HG03108 (cell line): ENCODE results near the gene PCDH9.

Experiments used
- ATAC-seq: cut with Tn5 transposase; IDR thresholded peaks from one replicate; pipeline ENCODE4 v1.9.1; 2021; ENCODE audit warnings: moderate library complexity; ENCODE audit not compliant: unreplicated experiment

The PCDH9 gene

DNA sequence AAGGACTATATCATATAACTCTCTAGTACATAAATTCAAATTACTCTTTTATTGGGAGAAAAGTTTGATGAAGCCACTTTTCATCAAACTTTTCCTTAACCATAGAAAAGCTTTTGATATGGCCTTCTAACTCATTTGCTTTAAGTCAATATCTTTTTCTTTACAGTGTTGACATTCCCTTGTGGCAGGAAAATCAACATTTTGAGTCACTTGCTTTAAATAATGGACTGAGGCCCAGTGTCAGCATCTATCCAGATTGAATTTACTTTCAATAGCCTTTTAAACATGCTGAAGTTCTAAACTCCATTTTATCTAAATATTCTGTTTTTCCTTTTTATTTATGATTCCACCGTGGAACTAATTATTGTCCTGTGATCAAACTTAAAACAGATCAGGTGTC lies 62.7 kb downstream of the PCDH9 start:
- ATAC-seq: no peak

DNA sequence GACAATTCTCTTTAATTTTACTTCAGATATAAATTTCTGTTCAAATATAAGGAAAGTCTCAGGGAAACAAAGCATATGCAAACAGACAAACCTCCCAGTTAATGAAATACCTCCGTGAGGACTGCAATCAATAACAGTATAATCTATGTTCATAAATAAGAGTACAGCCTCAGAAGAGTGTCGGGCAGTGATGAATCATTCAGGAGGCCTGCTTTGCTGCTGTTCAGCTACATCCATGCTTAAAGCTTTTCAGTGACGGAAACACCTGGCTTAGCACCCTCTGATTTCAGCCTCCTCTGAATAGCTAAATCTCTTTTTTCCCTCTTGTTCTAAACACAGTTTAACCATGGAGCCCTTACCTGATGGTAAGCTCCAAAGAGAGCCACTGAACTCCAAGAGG lies 69.0 kb downstream of the PCDH9 start:
- ATAC-seq: no peak

DNA sequence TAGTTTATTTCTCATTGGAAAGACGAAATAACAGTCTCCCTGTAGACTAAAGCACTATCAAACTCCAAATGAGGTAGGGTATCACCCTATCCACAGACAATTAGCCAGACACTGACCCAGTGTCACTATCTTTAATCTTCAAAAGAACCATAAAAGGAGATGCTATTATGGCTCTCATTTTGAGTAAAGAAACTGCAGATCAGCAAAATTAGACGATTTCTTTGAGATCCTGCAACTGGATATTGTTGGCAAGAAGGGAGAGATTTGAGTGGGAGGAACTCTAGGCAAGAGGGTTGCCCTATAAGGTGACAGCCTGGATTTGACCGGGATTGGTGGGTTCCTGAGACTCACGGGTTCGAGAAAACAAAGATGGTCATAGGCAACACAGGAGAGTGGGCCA lies 71.2 kb downstream of the PCDH9 start:
- no peak for ATAC-seq

DNA sequence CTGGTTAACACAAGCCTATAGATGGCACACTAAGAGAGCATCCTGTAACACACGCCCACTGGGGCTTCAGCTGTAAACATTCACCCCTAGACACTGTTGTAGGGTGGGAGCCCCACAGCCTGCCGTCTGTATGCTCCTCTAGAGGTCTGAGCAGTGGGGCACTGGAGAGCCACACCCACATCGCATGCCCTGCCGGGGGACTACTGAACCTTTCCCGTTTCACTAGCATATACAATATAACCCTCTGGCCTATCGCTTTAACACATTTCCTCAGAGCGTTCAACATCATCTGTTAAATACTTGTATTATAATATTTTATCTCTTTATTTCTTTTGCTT lies 73.4 kb downstream of the PCDH9 start:
- no peak for ATAC-seq

DNA sequence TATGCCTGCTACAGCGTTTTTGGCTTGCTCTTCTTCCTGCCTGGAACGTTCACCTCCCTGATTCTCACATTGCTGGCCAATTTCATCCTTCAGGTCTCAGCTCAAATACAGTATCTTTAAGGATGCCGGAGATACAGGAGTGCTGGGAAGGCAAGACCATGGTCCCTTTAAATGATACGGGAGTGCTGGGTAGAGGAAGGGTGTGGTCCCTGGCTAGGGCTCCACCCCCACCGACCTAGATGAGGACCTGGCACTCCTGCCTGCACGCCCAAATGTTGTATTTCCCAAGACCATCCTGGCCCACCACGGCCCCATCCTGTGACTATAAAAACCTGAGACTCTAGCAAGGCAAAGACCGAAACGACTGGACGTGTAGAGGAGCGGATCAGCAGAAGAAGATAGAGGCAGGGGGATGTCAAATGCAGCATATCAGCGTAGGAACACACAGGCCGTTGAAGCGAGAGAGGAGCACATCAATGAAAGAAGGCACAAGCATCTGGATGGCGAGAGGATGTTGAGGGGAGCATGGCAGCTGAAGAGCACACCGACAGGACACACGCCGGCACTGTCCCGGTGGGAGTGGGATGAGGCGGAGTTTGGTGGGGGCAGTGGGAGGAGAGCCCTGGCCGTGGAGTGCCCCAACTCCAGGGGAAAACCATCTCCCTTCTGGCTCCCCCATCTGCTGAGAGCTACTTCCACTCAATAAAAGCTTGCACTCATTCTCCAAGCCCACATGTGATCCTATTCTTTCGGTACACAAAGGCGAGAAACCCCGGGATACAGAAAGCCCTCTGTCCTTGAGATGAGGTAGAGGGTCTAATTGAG lies 74.0 kb downstream of the PCDH9 start:
- no peak for ATAC-seq

DNA sequence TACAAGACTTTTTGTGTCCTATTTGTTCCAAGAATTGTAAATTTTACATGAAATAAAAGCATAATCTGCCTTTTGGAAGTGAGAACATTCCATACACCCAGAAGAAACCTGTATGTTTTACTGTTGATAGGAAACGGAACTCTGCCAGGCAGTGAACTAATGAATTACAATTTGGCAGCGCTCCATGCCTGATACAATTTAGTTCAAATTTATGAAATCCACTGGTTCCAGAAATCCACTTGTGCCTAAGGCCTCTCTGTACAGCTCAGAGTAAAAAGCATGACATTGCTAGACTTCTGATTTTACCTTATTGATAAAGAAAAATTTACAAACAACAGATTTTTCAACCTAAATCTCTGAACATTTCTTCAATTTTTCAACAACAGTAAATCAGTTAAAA lies 78.1 kb downstream of the PCDH9 start:
- ATAC-seq: no peak

DNA sequence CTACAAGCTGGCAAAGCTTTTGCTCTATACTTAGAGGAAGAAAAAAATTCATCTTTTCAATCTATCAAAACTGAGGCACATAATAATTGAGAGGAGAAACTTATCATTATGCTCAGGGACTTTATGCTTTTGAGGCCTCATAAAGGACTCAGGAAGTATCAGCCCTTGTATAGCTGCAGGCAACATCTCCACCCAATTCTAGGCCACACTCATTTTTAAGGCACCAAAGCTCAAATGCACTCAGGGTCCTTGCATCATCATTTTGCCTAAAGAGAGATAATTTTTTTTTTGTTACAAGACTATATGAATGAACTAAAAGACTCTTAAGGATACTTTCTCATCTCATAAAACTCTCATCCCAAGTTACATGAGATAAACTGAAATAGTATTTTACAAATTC lies 78.5 kb downstream of the PCDH9 start:
- ATAC-seq: no peak

DNA sequence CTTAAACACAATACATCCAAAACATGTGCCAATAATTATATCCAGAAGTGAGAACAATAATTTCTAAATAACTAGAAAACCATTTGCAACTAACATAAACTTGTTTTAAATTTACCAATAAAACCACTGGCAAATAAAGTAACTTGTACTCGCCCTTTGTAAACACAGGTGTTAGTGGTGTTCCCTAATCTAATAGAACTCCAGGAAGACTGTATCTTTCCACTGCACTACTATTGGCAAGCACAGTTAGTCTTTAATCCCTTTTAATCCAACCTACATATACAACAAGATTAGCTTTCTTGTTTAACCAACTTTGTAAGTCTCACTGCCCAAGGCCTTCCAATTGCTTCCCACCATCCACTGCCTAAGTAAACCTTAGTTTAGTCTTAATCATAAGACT lies 79.5 kb downstream of the PCDH9 start:
- ATAC-seq: no peak

DNA sequence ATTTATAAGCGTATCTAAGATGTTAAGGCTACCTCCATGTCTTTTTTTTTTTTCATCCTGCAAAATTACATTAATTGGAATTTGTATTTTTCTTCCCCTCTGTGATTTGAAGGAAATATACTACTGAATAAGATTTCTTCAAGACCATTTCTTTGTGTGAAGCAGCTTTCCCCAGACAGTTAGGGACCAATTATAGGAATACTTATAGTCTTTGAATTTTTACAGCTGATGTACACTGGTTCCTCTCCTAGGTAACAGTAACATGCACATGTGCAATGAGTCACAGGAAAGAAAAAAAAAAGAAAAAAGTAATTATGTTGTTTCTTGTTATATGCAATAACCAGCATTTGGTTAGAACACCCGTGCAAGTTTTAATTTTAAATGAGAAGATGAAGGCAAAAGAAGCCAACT lies 82.0 kb downstream of the PCDH9 start:
- ATAC-seq: no peak

DNA sequence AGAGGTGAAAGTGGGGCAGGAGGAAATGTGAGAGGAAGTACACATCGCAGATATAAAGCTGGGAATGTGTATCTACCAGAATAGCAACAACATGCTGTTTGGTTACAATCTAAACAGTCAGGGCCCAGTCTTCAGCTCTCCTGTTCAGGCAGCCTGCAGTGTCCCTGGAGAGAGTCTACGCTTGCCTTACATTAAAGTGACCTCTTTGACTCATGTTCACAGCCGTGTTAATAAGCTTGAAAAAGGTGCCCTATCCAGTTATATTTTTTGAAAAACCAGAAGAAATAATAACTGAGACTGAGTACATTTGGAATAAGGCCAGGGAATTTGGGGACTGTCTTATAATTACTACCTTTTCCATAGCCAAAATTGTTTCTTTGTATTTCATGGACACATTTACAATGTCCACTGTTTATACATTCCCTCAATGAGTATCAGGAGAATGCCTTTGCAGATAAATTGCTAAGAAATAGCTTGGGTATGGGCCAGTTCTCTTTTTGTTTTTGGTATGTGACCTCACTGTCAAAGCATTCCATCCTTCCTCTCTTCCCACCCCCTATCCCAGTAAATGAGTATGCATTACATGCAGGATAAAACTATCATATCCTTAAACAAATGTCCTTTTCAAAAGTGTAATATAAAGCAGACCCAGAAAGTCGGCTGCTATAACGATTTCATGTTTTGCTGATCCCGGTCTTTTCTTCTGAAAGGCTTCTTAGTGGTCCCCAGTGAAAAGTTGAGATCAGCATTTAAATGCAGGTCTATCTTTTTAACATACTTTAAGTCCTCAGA lies 82.6 kb downstream of the PCDH9 start:
- no peak for ATAC-seq

DNA sequence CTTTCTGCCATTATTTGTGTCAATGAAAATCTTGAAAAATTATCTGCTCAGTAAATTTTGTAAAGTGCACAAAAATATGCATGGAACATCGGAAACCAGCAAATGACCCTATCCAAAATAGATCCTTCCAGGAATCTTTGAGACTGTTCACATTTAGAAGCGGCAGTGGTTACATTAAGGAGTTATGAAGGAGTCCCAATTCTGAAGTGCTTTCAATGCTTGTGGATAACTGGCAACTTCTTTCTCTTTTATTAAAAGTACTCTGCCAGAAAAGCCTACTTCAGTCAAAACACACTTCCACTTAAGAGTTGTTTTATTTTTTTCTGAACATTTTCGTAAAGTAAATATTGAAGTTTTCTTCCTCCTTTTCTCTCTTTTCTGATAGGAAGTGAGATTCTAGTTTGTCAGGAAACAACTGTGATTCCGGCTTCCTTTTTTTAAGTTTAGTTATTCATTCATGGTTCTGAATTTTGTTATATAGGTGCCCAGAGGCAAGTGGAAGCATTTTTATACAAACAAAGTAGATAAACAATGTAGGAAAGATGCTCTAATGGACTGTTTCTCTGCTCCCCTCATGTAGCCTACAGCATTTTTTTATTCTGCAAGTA lies 83.5 kb downstream of the PCDH9 start:
- ATAC-seq: no peak

DNA sequence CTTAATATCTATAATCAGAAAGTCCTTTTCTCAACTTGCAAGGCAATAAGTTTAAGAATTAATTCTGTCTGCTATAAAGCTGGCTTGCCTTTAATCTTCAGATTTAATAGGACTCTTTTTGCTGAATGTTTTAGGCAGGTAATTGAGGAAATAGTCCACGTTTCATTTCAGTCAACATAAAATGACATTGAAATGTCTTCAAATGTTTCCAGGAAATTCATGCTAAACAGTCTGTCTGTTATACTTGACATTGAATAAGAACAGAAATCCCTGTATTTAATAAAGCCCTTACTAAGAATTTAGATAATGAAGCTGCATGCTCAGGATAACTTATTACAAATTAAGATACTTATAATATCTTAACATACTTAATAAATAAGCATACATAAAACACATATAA lies 84.2 kb downstream of the PCDH9 start:
- no peak for ATAC-seq

DNA sequence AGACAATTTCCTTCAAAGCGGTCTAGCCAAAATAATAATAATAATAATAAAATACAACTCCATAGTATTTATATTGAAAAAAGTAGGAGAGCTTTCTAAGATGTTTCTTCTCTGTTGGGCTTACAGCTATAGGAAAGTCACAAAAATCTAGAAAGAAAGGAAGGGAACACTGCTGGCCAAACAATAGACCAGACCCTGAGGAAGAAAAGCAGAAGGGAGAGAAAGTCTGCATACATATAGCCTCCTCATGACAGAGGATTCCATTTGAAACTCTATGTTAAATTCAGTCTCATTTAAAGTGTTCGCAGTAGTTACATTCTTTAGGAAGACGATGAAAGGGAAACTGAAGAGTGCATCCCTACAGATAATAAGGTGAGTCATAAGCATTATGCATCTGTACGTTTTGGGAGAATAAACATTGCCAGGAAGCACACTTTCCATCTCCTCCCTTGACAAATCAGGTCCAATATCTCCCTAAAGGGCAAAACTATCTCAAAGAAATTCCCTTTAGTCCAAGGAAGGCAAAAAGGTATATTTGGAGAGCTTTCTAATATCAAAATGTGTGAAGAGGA lies 86.5 kb downstream of the PCDH9 start:
- no peak for ATAC-seq

DNA sequence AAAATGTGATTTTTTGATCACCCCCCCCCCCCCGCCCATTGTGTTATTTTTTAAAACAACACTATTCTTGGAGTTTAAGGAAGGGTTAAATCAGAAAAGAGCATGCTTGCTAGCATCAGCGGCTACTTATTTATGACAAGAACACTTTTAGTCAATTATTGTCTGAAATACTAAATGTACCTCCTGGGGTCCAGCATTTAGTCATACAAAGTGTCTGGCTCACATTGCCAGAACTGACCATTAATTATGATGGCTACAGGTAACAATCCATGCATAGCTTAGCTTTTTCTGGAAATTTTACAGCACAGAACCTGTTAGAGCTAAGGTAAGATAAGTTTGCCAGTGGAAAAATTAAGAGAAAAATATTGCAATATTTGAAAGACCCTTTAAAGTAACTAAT lies 90.1 kb downstream of the PCDH9 start:
- ATAC-seq: no peak

DNA sequence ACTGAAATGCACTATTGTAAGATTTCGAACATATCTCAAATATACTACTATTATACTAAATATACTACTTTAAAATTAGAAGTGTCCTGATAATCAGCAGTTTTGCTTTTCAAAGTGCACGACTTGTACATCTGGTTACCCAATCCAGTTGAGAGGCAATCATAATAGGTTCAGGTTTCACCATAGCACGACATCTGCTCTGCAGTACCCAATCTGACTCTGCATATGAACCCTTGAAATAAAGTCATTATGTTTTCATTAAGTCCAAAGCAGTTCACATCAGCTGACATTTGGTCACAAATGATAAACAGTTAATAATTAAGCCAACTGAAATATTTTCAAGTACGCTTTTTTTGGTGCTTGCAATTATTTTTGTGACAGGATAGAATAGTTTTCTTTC lies 90.6 kb downstream of the PCDH9 start:
- no peak for ATAC-seq

DNA sequence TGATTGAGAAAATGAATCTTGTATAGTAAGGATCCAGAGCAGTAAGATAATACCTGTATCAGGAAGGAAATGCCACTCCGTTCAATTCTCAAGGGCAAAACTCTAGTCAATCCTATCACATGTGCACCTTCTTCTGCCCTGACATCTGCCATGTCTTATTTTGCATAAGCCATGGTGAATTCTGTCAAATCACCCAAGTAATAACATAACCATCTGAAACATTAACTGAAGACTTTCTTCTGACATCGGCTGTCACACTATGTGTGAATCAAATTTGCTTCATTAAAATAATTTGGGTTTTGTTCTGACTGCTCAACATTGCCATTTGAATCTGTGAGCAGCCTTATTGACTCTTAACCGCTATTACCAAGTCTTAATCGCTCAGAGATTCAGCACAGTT lies 91.2 kb downstream of the PCDH9 start:
- ATAC-seq: no peak

DNA sequence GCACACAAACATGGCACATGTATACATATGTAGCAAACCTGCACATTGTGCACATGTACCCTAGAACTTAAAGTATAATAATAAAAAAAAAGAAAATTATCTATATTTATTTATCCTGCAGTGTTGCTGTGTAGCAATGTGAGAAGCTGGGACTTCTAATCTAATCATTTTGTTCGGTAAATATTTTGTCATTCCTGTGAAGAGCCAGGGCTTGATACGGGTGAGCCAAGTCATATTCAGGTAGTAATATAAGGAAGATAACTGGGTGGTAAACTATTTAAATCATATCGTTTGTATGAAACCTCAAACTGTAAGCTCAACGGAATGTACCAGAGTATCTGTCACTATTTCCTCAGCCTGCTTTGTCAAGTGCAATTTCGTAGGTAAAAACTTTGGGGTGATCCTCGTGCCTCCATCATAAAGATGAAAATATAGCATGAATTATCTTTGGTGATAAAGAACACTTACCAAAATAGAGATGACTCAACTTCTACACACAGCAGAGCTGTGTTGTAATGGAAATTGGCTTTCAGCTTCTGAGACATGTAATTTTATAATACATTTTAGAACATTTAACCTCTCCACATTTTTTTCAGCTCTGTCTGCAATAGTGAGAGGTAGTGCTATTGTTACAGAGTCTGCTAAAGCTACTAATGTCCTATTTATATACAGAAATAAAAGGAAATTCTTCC lies 92.9 kb downstream of the PCDH9 start:
- no peak for ATAC-seq

DNA sequence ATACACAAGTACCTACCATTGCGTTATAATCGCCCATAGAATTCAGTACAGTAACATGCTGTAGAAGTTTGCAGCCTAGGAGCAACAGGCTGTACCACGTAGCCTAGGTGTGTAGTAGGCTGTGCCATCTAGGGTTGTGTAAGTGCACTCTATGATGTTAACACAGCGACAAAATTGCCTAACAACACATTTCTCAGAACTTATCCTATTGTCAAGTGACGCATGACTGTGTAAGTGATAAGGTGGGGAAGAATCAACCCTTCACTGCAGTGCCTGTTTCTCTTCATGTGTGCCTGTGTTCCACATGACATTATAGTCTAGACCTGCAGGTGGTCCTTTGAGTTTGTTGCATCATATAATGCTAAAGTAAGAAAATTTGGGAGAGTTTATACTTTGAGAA lies 94.0 kb downstream of the PCDH9 start:
- no peak for ATAC-seq

DNA sequence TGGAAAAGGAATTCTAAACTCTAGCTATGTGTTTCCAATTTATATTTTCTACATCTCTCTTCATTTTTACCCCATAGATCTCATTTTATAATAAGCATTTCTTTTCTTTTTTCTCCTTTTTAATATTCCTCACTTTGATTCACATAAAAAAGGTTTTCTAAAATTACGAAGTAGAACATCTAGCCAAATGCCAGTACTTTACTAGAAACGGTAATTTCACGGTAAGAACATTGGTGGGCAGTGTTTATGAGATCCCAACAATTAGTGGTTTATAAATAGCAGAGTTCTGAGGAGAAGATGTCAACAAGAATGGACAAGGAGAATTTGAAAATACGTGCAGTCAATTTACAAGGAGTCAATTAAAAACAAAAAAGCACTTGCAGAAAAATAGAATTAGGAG lies 94.8 kb downstream of the PCDH9 start:
- no peak for ATAC-seq

DNA sequence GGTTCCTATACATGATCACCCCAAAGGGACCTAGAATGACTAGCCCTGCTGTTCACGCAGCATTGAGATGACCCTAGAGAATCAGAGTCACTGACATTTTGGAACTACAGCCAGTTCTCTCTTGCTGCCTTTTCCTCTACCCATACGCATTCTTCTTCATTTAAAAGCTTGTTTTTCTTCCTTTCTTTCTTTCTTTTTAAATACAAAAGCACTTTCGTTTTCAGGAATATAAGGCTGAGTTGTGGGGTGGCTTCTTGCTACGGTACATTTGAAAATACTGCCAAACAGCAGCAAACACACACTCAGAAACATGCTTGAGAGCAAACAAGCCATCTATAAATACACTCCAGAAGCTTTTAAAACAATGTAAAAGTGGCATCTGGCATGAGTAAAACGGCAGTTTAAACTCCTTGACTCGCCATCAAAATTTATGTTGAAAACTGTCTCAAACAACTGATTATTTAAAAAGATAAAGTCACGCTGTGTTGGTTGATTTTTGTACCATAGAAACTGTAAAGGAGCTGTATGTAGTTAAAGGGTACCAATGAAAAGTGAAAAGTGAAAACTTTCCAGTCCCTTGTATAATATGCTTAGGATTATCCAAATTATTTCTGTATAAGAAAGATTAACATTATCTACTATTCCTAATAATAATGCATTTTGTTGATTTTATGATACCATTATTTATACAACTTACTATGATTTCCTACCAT lies 95.6 kb downstream of the PCDH9 start:
- no peak for ATAC-seq

DNA sequence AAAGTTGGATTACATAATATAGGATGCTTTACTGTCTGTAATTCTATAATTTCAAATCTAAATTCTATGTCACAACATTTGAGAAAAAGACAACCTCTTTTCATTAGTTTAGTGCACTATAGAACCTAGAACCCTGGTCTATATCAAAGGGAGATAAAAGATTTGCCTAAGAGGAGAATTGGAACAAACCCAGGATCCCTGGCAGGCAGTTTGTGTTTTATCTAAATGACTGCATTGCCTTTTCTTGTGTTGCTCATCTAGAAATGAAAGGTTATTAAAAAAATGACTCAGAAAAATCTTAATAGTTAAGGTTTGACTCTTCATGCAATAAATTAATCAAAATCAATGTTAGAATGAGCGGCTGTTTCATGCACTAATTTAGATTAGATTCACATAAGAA lies 96.7 kb downstream of the PCDH9 start:
- ATAC-seq: no peak
